Measurements from ENCODE around the gene IL20RB.

Gene IL20RB

GRCh38 chr3:137041686-137042085 lies 83.9 kb downstream of the IL20RB start:
- no peak for TF ChIP-seq CTCF (conservative IDR thresholded peaks at IDR 0.05)
- no peak overlapping the region for H3K27ac ChIP-seq

GRCh38 chr3:137046747-137047146 lies 89.0 kb downstream of the IL20RB start:
- H3K27ac ChIP-seq, result no peak overlapping the region
- no peak for TF ChIP-seq CTCF (conservative IDR thresholded peaks at IDR 0.05)

- no peak for TF ChIP-seq CTCF (conservative IDR thresholded peaks at IDR 0.05)
These were observed 89.5 kb downstream of the IL20RB start for GRCh38 chr3:137047240-137047639.

GRCh38 chr3:137050281-137050680 lies 92.5 kb downstream of the IL20RB start:
- TF ChIP-seq CTCF (conservative IDR thresholded peaks at IDR 0.05), result no peak
- H3K27ac ChIP-seq, result no peak overlapping the region

More at GRCh38 chr3:137047240-137047639, 89.5 kb downstream of the IL20RB start:
- no peak overlapping the region for H3K27ac ChIP-seq

- no peak for TF ChIP-seq CTCF (conservative IDR thresholded peaks at IDR 0.05)
- H3K27ac ChIP-seq, result no peak overlapping the region
These were observed 94.5 kb downstream of the IL20RB start for GRCh38 chr3:137052298-137052697.

Measured in VCaP (cell line).